Hematopoietic multipotent progenitor cell treated with erythropoietin and hydrocortisone succinate and interleukin-3 and kit ligand, for 4 days (in vitro differentiated cells): ENCODE data around the gene MYH6.

Experiments
- DNase-seq: peaks from one replicate; pipeline ENCODE4 v3.0.0-alpha.2; 2015

Gene MYH6

DNA sequence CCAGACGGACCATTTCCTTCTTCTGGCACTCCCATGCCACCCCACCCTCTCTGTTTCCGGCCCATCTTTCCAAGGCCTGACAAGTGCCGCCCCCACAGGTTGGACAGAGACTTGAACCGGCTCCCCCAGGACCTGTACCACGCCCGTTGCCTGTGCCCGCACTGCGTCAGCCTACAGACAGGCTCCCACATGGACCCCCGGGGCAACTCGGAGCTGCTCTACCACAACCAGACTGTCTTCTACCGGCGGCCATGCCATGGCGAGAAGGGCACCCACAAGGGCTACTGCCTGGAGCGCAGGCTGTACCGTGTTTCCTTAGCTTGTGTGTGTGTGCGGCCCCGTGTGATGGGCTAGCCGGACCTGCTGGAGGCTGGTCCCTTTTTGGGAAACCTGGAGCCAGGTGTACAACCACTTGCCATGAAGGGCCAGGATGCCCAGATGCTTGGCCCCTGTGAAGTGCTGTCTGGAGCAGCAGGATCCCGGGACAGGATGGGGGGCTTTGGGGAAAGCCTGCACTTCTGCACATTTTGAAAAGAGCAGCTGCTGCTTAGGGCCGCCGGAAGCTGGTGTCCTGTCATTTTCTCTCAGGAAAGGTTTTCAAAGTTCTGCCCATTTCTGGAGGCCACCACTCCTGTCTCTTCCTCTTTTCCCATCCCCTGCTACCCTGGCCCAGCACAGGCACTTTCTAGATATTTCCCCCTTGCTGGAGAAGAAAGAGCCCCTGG is 32.4 kb downstream of the MYH6 start:
- DNase-seq: no peak

DNA sequence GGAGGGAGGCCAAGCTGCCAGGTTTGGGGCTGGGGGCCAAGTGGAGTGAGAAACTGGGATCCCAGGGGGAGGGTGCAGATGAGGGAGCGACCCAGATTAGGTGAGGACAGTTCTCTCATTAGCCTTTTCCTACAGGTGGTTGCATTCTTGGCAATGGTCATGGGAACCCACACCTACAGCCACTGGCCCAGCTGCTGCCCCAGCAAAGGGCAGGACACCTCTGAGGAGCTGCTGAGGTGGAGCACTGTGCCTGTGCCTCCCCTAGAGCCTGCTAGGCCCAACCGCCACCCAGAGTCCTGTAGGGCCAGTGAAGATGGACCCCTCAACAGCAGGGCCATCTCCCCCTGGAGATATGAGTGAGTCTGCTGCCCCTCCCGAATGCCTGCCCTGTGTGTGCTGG is 35.0 kb downstream of the MYH6 start:
- DNase-seq: no peak

DNA sequence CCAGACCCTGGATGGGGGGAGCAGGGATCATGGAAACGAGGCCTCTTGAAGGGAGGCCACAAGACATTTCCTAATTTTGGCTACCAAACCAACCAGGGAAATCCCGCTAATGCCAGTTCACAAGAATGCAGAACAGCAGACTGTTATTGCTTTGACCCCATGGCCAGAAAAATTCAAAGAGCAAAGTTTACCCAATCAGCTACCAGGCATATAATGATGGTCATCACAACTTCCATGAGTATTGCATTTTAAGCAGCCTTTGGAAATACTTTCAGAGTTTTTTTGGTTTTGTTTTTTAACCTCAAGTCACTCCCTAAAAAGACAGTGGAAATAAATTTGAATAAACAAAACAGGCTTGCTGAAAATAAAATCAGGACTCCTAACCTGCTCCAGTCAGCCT is 35.6 kb downstream of the MYH6 start, which contains the start of gene IL25:
IL25 (plus strand) TSS at position 301 of the 400 bp plus-strand sequence.
- no peak for DNase-seq

DNA sequence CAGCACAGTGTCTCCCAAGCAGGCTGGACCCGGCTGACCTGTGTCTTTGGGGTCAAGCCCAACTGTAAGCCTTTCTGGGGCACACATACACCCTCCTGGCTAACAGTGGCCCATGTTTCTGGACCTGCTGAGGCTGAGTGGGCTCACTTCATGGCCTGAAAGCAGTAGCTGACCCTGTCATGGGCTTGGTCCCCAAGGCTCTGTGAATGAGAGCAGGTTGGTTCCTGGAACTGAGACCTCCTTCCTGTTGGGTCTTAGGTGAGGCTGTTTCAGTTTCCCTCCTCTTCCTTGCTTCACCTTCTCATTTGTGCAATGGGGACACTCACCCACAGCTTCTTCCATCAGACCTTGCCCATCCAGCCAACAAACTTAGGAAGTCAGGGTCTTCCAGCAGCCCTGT is 36.2 kb downstream of the MYH6 start:
- no peak for DNase-seq

- DNase-seq: no peak
These were observed 37.9 kb downstream of the MYH6 start for GRCh38 chr14:23370221-23370620.

- no peak for DNase-seq
These were observed 41.6 kb downstream of the MYH6 start for GRCh38 chr14:23366426-23366921.

GRCh38 chr14:23365732-23366425 is 42.2 kb downstream of the MYH6 start:
- DNase-seq: no peak

- peak; percentile 30 for DNase-seq
These were observed 42.9 kb downstream of the MYH6 start, which contains the start of gene EFS for GRCh38 chr14:23365036-23365731. EFS (minus strand) TSS chr14:23365172; CDS start chr14:23365025, 147 bp downstream.

GRCh38 chr14:23364164-23365035 is 43.7 kb downstream of the MYH6 start:
- no peak for DNase-seq

- peak; percentile 46 for DNase-seq
These were observed 45.9 kb downstream of the MYH6 start for GRCh38 chr14:23362200-23362599.

DNA sequence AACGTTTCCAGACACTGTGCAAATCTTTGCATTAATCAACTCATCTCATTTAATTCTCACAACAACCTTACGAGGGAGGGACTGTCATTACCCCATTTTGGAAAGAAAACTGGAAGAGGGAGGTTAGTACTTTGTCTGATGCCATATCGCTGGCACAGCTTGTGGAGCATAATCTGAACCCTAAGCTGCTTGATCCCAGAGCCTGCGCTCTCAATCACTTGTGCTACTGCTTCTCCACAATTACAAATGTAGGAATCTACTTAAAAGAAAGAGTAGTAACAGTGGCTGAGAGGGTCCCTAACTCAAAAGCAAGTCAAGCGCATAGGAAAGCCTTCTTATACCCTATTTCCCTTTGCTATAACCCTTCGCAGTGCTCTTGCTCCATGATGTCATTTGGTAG is 46.3 kb downstream of the MYH6 start:
- no peak for DNase-seq

DNA sequence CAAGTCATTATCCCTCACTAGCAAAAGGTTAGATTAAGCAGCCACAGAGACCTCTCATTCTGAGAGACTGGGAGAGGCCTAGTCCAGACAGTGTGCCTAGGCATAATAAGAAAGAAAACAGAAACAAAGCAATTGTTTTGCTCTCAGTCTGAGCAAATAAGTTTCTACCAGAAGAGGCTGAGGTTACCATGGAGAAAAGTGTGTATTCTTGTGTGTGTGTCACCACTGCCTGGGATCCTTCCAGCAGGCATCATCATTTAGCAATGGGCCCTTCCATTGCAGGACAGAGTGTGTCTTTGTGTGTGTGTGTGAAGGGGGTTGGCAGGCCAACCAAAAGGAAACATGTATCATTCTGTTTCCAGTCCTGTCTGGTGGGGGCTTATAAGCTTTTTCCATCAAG is 46.8 kb downstream of the MYH6 start:
- DNase-seq: no peak

DNA sequence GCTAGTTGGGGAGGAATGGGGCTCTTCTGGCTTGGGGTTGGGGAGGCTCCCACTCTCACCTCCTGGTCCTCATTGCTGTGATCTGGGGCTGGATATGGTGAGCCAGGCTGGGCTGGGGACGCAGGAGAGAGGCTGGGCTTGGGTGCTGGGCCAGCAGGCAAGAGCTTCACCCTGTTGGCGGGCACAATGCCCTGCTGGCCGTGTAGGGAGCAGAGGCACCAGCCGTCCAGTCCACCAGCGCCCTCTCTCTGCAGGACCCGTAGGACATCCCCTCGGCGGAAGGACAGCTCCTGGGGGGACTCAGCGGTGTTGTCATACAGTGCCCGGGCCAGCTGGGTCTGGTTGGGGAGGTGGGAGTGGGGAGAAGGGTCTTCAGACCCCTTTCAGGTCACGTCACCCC is 47.6 kb downstream of the MYH6 start:
- peak; percentile 28 for DNase-seq

DNA sequence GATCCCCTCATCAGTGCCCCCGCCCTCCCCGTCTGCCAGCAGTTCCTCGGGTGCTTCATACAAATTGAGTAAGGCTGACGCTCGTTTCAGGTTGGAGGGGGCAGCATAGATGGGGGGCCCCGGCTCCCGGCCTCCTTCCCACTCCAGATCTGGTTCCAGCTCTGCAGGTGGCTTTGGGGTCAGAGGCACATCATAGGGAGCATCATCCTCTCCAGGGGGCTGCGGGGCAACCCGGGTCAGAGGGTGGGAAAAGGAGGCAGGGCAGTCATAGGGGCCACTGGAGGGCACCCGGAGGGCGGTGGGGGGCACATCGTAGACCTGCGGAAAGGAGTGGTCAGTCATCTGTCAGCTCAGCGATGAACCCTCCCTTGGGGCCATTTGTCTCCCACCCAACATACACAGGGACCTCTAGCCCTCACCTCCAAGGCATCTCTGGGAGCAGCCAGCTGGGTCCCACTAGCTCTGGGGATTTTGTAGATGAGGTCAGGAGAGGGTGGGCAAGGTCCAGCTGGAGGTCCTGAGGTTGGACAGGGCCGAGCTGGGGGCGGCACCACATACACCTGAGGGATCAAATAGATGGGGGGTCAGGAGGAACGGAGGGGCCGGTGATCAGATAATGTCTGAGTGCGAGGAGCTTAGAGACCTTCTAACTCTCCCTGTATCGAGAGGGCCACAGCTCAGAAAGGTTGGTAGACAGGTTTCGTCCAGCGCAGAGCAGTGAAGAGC is 48.2 kb downstream of the MYH6 start:
- no peak for DNase-seq

- DNase-seq: no peak
These were observed 48.9 kb downstream of the MYH6 start for GRCh38 chr14:23359167-23359626.

DNA sequence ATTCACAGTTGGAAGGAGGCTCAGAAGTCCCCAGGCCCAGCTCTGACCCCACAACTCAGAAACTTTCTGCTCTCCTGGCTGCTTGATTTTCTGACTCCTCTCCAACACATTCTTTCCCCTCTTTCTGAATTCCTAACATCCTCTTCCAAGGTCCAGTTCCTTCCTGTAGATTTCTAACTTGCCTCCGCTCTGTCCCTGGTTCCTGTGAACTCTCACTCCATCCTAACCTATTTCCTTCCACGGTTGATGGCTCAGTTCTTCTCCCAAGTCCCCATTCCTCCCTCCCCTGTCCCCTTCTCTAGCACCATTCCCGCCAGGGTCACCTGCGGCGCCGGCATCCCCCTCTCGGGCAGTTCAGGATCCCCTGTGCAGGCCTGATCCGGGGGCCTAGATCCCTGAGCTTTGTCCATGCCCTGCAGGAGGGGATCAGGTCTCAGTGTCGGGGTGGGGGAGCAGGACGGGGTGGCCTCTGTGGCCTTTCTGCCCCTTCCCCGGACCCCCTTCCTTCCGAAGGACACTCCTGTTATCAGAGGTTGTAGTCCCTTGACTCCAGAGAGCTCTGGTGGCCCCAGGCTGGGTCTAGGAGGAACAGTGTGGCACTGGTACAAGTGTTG is 49.4 kb downstream of the MYH6 start:
- DNase-seq: no peak

- DNase-seq: peak; percentile 46
These were observed 50.0 kb downstream of the MYH6 start for GRCh38 chr14:23358042-23358441.

GRCh38 chr14:23357261-23357660 is 50.8 kb downstream of the MYH6 start:
- DNase-seq: no peak

DNA sequence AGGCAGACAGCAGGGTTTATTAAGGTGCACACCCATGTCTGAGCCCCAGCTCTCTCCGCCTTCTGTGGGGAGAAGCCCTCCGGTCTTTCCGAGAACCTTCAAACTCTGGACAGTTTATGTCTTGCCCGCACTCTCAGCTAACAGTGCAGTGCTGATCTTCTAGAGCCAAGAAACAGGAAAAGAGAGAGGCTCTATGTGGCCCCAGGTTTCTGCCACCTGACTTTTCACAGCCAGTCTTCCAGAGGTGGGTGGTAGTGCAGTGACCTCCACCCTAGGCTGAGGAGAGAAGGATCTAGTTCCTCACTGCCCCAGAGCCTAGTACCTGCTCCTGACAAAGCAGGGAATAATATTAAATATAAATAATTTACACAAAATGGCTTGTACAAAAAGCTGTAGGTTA is 51.4 kb downstream of the MYH6 start:
- no peak for DNase-seq

DNA sequence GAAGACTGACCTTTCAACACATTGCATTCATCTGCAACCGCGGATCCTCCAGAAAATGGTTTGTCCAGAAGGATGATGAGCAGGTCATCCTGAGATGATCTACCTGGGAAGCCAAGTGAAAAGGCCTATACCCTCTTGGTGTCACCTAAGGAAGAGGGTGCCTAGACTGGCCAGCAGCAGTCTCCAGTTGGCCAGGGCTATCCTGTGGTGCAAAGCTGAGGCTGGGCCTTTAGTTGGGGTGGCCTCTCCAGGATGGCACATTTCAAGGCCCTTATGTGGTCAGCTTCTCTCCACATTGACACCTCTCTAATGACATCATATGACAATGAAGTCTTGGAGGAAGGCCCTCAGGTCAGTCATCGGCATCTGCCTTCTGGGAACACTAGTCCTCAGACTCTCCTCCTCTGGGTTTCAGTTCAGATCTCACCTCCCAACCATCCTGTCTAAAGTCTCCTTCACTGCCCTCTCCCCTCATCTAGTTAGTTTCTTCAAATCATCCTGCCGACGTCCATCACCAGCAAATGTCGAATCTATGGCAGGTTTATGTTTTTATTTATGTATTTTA is 52.1 kb downstream of the MYH6 start:
- no peak for DNase-seq

DNA sequence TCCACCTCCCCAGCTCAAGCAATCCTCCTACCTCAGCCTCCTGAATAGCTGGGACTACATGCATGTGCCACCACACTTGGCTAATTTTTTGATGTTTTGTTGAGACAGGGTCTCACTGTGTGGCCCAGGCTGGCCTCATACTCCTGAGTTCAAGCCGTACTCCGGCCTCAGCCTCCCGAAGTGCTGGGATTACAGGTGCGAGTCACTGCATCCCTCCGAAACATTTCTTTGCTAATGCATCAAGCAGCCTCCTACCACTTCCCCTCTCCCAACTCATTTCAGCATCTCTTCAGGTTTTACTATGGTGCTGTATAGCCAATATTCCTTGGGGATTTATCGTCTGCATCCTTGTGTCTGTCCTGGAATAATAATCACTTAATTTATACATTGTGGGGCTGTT is 53.1 kb downstream of the MYH6 start:
- DNase-seq: no peak
